Measurements from ENCODE around the gene AMMECR1L. TPM values are rescaled to one million over a fixed set of nuclear protein-coding genes. Genes with fewer than 3 reads are reported as not detected.

The AMMECR1L gene

Small RNA genes lying within 50 kb of the gene (small RNA-seq; reads per million reads assigned to genes)
- gene AC012306.1 (ENCODE audit: low read depth) (not detected), gene RF00017 (ENCODE audit: low read depth) (not detected), gene RF00019 (ENCODE audit: low read depth) (not detected), gene RNU6-395P (ENCODE audit: low read depth) (not detected)

Measured in mesenchymal stem cell (in vitro differentiated cells and primary cell).